Breast epithelium (tissue), 3 donors: ENCODE results near the gene GABARAPL2.

ENCODE experiments used
- CTCF ChIP-seq, 3 donors: fragments of 450-650 bp; IDR thresholded peaks; one replicate each; pipeline ENCODE4 v1.5.1; 2016 to 2017; ENCODE audit warnings: antibody characterized with exemption in 3 of 3, mild to moderate bottlenecking in 3 of 3, moderate library complexity in 3 of 3
- POLR2A ChIP-seq: fragments of 450-650 bp; IDR thresholded peaks from one replicate; pipeline ENCODE4 v1.6.1; 2016; ENCODE audit warnings: antibody characterized with exemption, mild to moderate bottlenecking, moderate library complexity
- POLR2AphosphoS5 ChIP-seq, 3 donors: sonication (generic); formaldehyde crosslinking; IDR thresholded peaks; one replicate each; pipeline ENCODE4 v1.6.1; 2017; ENCODE audit warnings: antibody characterized with exemption in 3 of 3

GRCh38 chr16:75552951-75553350, 13.2 kb upstream of the GABARAPL2 start:
- TF ChIP-seq CTCF (IDR thresholded peaks at IDR 0.05), result no peak
- TF ChIP-seq POLR2AphosphoS5 (IDR thresholded peaks at IDR 0.05), result no peak
- TF ChIP-seq POLR2A, result no peak
